ENCODE data around the gene NXNL1.

Gene NXNL1

GRCh38 chr19:17454576-17455071, 6.1 kb downstream of the NXNL1 start:
- no peak for DNase-seq

GRCh38 chr19:17451820-17452219, 8.9 kb downstream of the NXNL1 start:
- DNase-seq: no peak

GRCh38 chr19:17450264-17451075, 10.3 kb downstream of the NXNL1 start:
- peak; percentile 48 for DNase-seq

GRCh38 chr19:17448131-17448967, 12.4 kb downstream of the NXNL1 start, which contains the start of gene TMEM221:
Gene TMEM221 (minus strand): TSS chr19:17448668. CDS start chr19:17448462, 206 bp downstream.
- peak; percentile 40 for DNase-seq

GRCh38 chr19:17447704-17448130, 13.0 kb downstream of the NXNL1 start:
- no peak for DNase-seq

- no peak for DNase-seq
Measured at GRCh38 chr19:17445526-17446165, 15.1 kb downstream of the NXNL1 start.

- DNase-seq: peak; percentile 35
Measured at GRCh38 chr19:17441241-17442021, 19.3 kb downstream of the NXNL1 start.

- DNase-seq: no peak
Measured at GRCh38 chr19:17436874-17437267, 23.9 kb downstream of the NXNL1 start.

- no peak for DNase-seq
Measured at GRCh38 chr19:17436094-17436873, 24.4 kb downstream of the NXNL1 start.

- DNase-seq: no peak
Measured at GRCh38 chr19:17435218-17435617, 25.5 kb downstream of the NXNL1 start.

- no peak for DNase-seq
Measured at GRCh38 chr19:17431417-17431816, 29.3 kb downstream of the NXNL1 start.

GRCh38 chr19:17429641-17430113, 31.0 kb downstream of the NXNL1 start:
- DNase-seq: no peak

- peak; percentile 73 for DNase-seq
Measured at GRCh38 chr19:17424743-17425365, 35.9 kb downstream of the NXNL1 start.

- no peak for DNase-seq
Measured at GRCh38 chr19:17423429-17424208, 37.1 kb downstream of the NXNL1 start.

- DNase-seq: no peak
Measured at GRCh38 chr19:17421942-17422341, 38.8 kb downstream of the NXNL1 start.

- DNase-seq: peak; percentile 77
Measured at GRCh38 chr19:17420475-17420924, 40.2 kb downstream of the NXNL1 start.

GRCh38 chr19:17419621-17420474, 40.9 kb downstream of the NXNL1 start, which contains the start of gene MVB12A:
Gene MVB12A (plus strand): TSS chr19:17420047. CDS start chr19:17420136, 89 bp downstream.
- peak; percentile 99 for DNase-seq

GRCh38 chr19:17419154-17419620, 41.5 kb downstream of the NXNL1 start:
- DNase-seq: peak; percentile 8

- peak; percentile 7 for DNase-seq
Measured at GRCh38 chr19:17418710-17419109, 42.0 kb downstream of the NXNL1 start.
